H1 (cell line): ENCODE results near the gene LRRC15. TPM values are rescaled to one million over a fixed set of nuclear protein-coding genes. Genes with fewer than 3 reads are reported as not detected.

Experiments
- CTCF ChIA-PET: fragments of 300-600 bp; sonication (Branson Sonifier 250); formaldehyde crosslinking; loops from one replicate; lab custom pipeline; 2021; ENCODE audit not compliant: partially characterized antibody; lab: Charles Lee
- POLR2A ChIA-PET: fragments of 300-600 bp; sonication (Branson Sonifier 250); formaldehyde crosslinking; loops from one replicate; lab custom pipeline; 2021; ENCODE audit warnings: inconsistent platforms; ENCODE audit not compliant: partially characterized antibody; lab: Charles Lee
- DNase-seq, 2 experiments: peaks; one replicate each; pipeline versions ENCODE4 v3.0.0 to v3.0.0-alpha.2; 2010 to 2022; ENCODE audit warnings: low spot score in 2 of 2, low read depth in 1 of 2, mixed read lengths in 1 of 2
- FAIRE-seq: peaks from 2 replicates; lab custom pipeline; 2011; peaks lifted over from hg19 to GRCh38; lab: Jason Lieb, UNC
- H2AFZ ChIP-seq: 2 replicates; pipeline ENCODE4 v1.8.1; 2012; ENCODE audit warnings: low read length, inconsistent platforms
- H2AK5ac ChIP-seq: 2 replicates; pipeline ENCODE4 v1.6.1; 2013; ENCODE audit warnings: low read depth, low read length
- H2BK120ac ChIP-seq: replicated peaks from 2 replicates; pipeline ENCODE3; 2013; ENCODE audit warnings: low read depth, low read length, inconsistent platforms
- H2BK12ac ChIP-seq: 2 replicates; pipeline ENCODE4 v1.6.1; 2013; ENCODE audit warnings: low read depth, low read length
- H2BK15ac ChIP-seq: 2 replicates; pipeline ENCODE4 v1.6.1; 2013; ENCODE audit warnings: low read length
- H2BK20ac ChIP-seq: 2 replicates; pipeline ENCODE4 v1.6.1; 2013; ENCODE audit warnings: low read length
- H2BK5ac ChIP-seq: 2 replicates; pipeline ENCODE4 v1.6.1; 2013; ENCODE audit warnings: low read depth, low read length
- H3K14ac ChIP-seq: 2 replicates; pipeline ENCODE4 v1.6.1; 2013; ENCODE audit warnings: inconsistent platforms; ENCODE audit not compliant: insufficient read length
- H3K18ac ChIP-seq: 2 replicates; pipeline ENCODE4 v1.6.1; 2013; ENCODE audit warnings: low read length; ENCODE audit errors: extremely low read depth
- H3K23ac ChIP-seq: 2 replicates; pipeline ENCODE4 v1.6.1; 2013; ENCODE audit warnings: inconsistent platforms; ENCODE audit not compliant: insufficient read length
- H3K23me2 ChIP-seq: 2 replicates; pipeline ENCODE4 v1.6.1; 2013; ENCODE audit warnings: low read depth, low read length
- H3K27ac ChIP-seq: 2 replicates; pipeline ENCODE4 v1.6.1; 2011; ENCODE audit warnings: low read depth, low read length, inconsistent platforms
- H3K27me3 ChIP-seq, 4 experiments: replicated peaks in 1 of 4; 1 replicate in 1 of 4; 2 replicates in 3 of 4; pipeline versions ENCODE4 v1.6.1 to v1.8.1; 2011 to 2013; ENCODE audit warnings: low read length in 3 of 4, mild to moderate bottlenecking in 3 of 4, inconsistent platforms in 2 of 4, mixed read lengths in 2 of 4, moderate library complexity in 1 of 4; ENCODE audit not compliant: control insufficient read depth in 3 of 4, insufficient read depth in 3 of 4; ENCODE audit errors: extremely low read depth in 1 of 4
- H3K36me3 ChIP-seq, 4 experiments: 2 replicates each; pipeline versions ENCODE4 v1.6.1 to v1.8.1; 2011 to 2013; ENCODE audit warnings: mild to moderate bottlenecking in 4 of 4, low read length in 3 of 4, moderate library complexity in 2 of 4, control low read depth in 1 of 4, inconsistent platforms in 1 of 4; ENCODE audit not compliant: insufficient read depth in 4 of 4, control insufficient read depth in 2 of 4
- H3K4ac ChIP-seq: replicated peaks from 2 replicates; pipeline ENCODE3; 2013; ENCODE audit warnings: low read length, low read depth, mixed read lengths, inconsistent platforms; ENCODE audit not compliant: insufficient read length
- H3K4me1 ChIP-seq, 4 experiments: replicated peaks in 1 of 4; 1 replicate in 1 of 4; 2 replicates in 3 of 4; pipeline versions ENCODE4 v1.6.1 to v1.8.1; 2011 to 2013; ENCODE audit warnings: low read length in 3 of 4, inconsistent platforms in 2 of 4, mixed read lengths in 1 of 4; ENCODE audit not compliant: insufficient read depth in 4 of 4, control insufficient read depth in 3 of 4
- H3K4me2 ChIP-seq, 2 experiments: 2 replicates each; pipeline versions ENCODE4 v1.6.1 to v1.8.1; 2011 to 2013; ENCODE audit warnings: low read depth in 2 of 2, low read length in 2 of 2, control low read depth in 1 of 2, inconsistent platforms in 1 of 2, mild to moderate bottlenecking in 1 of 2; ENCODE audit not compliant: insufficient read depth in 1 of 2
- H3K4me3 ChIP-seq, 4 experiments: fragments of 200-600, 300-600 bp in 1 of 4; sonication (generic), shearing (Covaris generic), sonication (Bioruptor Twin) in 1 of 4; 2 replicates each; pipeline versions ENCODE4 v1.5.1 to v1.8.1; 2011 to 2016; ENCODE audit warnings: low read length in 4 of 4, low read depth in 3 of 4, control low read depth in 2 of 4, inconsistent platforms in 2 of 4, mild to moderate bottlenecking in 2 of 4, mixed read lengths in 1 of 4, moderate library complexity in 1 of 4; ENCODE audit not compliant: insufficient read depth in 2 of 4; ENCODE audit errors: extremely low read depth in 1 of 4
- H3K56ac ChIP-seq: replicated peaks from 2 replicates; pipeline ENCODE3; 2013; ENCODE audit warnings: low read depth, mild to moderate bottlenecking, mixed read lengths, low read length, inconsistent platforms; ENCODE audit not compliant: insufficient read length
- H3K79me1 ChIP-seq: 2 replicates; pipeline ENCODE4 v1.6.1; 2013; ENCODE audit warnings: low read depth, low read length, control low read depth
- H3K79me2 ChIP-seq, 2 experiments: 2 replicates each; pipeline versions ENCODE4 v1.6.1 to v1.8.1; 2012 to 2013; ENCODE audit warnings: low read length in 2 of 2, mild to moderate bottlenecking in 2 of 2, inconsistent platforms in 1 of 2; ENCODE audit not compliant: insufficient read depth in 2 of 2, control insufficient read depth in 1 of 2
- H3K9ac ChIP-seq, 4 experiments: replicated peaks in 1 of 4; 1 replicate in 1 of 4; 2 replicates in 3 of 4; pipeline versions ENCODE4 v1.6.1 to v1.8.1; 2011 to 2013; ENCODE audit warnings: low read depth in 3 of 4, low read length in 3 of 4, control low read depth in 2 of 4, mild to moderate bottlenecking in 2 of 4, moderate library complexity in 2 of 4, inconsistent platforms in 1 of 4; ENCODE audit errors: extremely low read depth in 1 of 4
- H3K9me3 ChIP-seq, 2 experiments: 2 replicates each; pipeline versions ENCODE4 v1.6.1 to v1.8.1; 2012 to 2013; ENCODE audit warnings: mild to moderate bottlenecking in 2 of 2, moderate library complexity in 2 of 2, control low read depth in 1 of 2, inconsistent platforms in 1 of 2, low read depth in 1 of 2, low read length in 1 of 2, mixed read lengths in 1 of 2; ENCODE audit not compliant: insufficient read depth in 2 of 2
- H4K20me1 ChIP-seq, 2 experiments: replicated peaks in 1 of 2; 2 replicates each; pipeline versions ENCODE3 to v1.8.1; 2011 to 2013; ENCODE audit warnings: inconsistent platforms in 2 of 2, low read length in 2 of 2, mild to moderate bottlenecking in 1 of 2; ENCODE audit not compliant: insufficient read depth in 2 of 2, control insufficient read depth in 1 of 2
- H4K5ac ChIP-seq: 2 replicates; pipeline ENCODE4 v1.6.1; 2013; ENCODE audit warnings: low read length, low read depth, mixed read lengths, inconsistent platforms; ENCODE audit not compliant: insufficient read length
- H4K8ac ChIP-seq: 2 replicates; pipeline ENCODE4 v1.8.0; 2013; ENCODE audit warnings: mild to moderate bottlenecking, moderate library complexity, low read length, inconsistent platforms; ENCODE audit not compliant: insufficient read depth; ENCODE audit errors: extremely low read depth
- H4K91ac ChIP-seq: replicated peaks from 2 replicates; pipeline ENCODE3; 2013; ENCODE audit warnings: low read length, mixed read lengths, inconsistent platforms; ENCODE audit not compliant: insufficient read length
- CBX5 ChIP-seq: fragments of 300-800, 300-1000 bp; sonication (generic); IDR thresholded peaks from 2 replicates; pipeline ENCODE4 v1.7.1; 2016; ENCODE audit warnings: antibody characterized with exemption, low read length, low read depth
- CBX8 ChIP-seq: fragments of 300-800, 300-1000 bp; sonication (generic); IDR thresholded peaks from 2 replicates; pipeline ENCODE4 v1.7.1; 2016; ENCODE audit warnings: low read depth, low read length, borderline replicate concordance
- E2F6 ChIP-seq: IDR thresholded peaks from 2 replicates; pipeline ENCODE4 v1.6.1; 2012; ENCODE audit warnings: inconsistent platforms
- GABPA ChIP-seq: IDR thresholded peaks from 2 replicates; pipeline ENCODE4 v1.6.1; 2011; ENCODE audit warnings: mild to moderate bottlenecking, low read length, moderate library complexity, borderline replicate concordance; ENCODE audit not compliant: insufficient read depth
- HDAC6 ChIP-seq: IDR thresholded peaks from one replicate; pipeline ENCODE4 v1.7.1; 2012; ENCODE audit warnings: low read depth, mild to moderate bottlenecking, inconsistent platforms, low read length, moderate library complexity
- JUND ChIP-seq: IDR thresholded peaks from 2 replicates; pipeline ENCODE4 v1.6.1; 2011; ENCODE audit warnings: mild to moderate bottlenecking, improper control_type of control experiment, low read length
- KDM4A ChIP-seq: IDR thresholded peaks from one replicate; pipeline ENCODE4 v1.7.1; 2012; ENCODE audit warnings: low read depth, mild to moderate bottlenecking, moderate library complexity, low read length, inconsistent platforms; ENCODE audit not compliant: severe bottlenecking
- MAX ChIP-seq: IDR thresholded peaks from 2 replicates; pipeline ENCODE4 v1.6.1; 2012; ENCODE audit warnings: inconsistent platforms
- POU5F1 ChIP-seq: IDR thresholded peaks from 2 replicates; pipeline ENCODE4 v1.6.1; 2011; ENCODE audit warnings: low read depth, mild to moderate bottlenecking, low read length, moderate library complexity
- SRF ChIP-seq: IDR thresholded peaks from 2 replicates; pipeline ENCODE4 v1.6.1; 2011; ENCODE audit warnings: mild to moderate bottlenecking, low read depth, low read length, moderate library complexity
- TAF1 ChIP-seq: IDR thresholded peaks from 2 replicates; pipeline ENCODE4 v1.6.1; 2011; ENCODE audit warnings: mild to moderate bottlenecking, low read depth, low read length
- WGBS, 2 experiments: shearing (Covaris generic) in 1 of 2; methylation state at CpG; one replicate each; pipeline versions ENCODE4 v1.1.6 to v1.1.7; 2013 to 2015; ENCODE audit warnings: low lambda C conversion rate in 2 of 2, mixed read lengths in 2 of 2, inconsistent platforms in 1 of 2, low coverage in 1 of 2, missing lambda C conversion rate in 1 of 2; ENCODE audit not compliant: insufficient replicate concordance in 2 of 2, insufficient coverage in 1 of 2, insufficient read length in 1 of 2; ENCODE audit errors: extremely low coverage in 1 of 2, missing lambda C conversion rate in 1 of 2; 5-methylcytosine and 5-hydroxymethylcytosine counted together
- polyA plus RNA-seq, 7 experiments: library from polyadenylated mRNA; depleted of rRNA in 3 of 7; stranded (reverse) in 5 of 7; unstranded in 2 of 7; fragments of >200 nt in 5 of 7; fragments of 200-250 nt in 2 of 7; gene quantifications; 1 replicate in 5 of 7; 2 replicates in 1 of 7; 4 replicates in 1 of 7; pipeline versions ENCODE4 v1.2.1 to v1.2.3, GENCODE V29; 2011 to 2013; ENCODE audit warnings: missing spikeins in 2 of 7, mixed read lengths in 2 of 7
- total RNA-seq: library from RNA; stranded (reverse); fragmentation: NEBNext Ultra II Directional; extraction: Animal tissue kit (Norgen Biotek cat#: 25700); gene quantifications from 2 replicates; pipeline ENCODE4 v1.2.1, GENCODE V29; 2021

The LRRC15 gene
- total and polyA plus RNA-seq, 2 of the 8 experiments (the other 6 are each of a cell fraction or from before 2014, with no cell fraction given), result 0.15 to 0.37 TPM

- Histone ChIP-seq H3K79me2 (no peaks in the 10 kb centered on the region), H4K5ac (no peak overlapping the region), H2BK15ac (no peak overlapping the region), H3K4ac (no peak overlapping the region), H2AFZ (no peak overlapping the region), H3K4me1 (peaks cover 3 to 20% (median 11%) of the 10 kb centered on the region in 4 experiments)
- CTCF ChIA-PET, result interaction anchor here (0.6 to 18.9 kb wide), 3 partner anchors 12 to 137 kb away, joined by 3 to 344 read pairs (median 5); no protein-coding TSS in a partner anchor
- no peak for DNase-seq
- TF ChIP-seq POU5F1, result no peak
- no peak for TF ChIP-seq GABPA
- TF ChIP-seq E2F6, result no peak
- no peak for TF ChIP-seq HDAC6
- TF ChIP-seq CBX5, result no peak
- TF ChIP-seq JUND, result no peak
- no peak for TF ChIP-seq MAX
- TF ChIP-seq CBX8, result no peak
- TF ChIP-seq SRF, result no peak
- TF ChIP-seq KDM4A, result no peak
- no peak for TF ChIP-seq TAF1
- TF ChIP-seq, all 59 proteins: peak for 0
- Histone ChIP-seq H3K27ac (no peak overlapping the region), H3K36me3 (no peaks in the 10 kb centered on the region), H4K91ac (no peak overlapping the region), H3K9ac (no peak overlapping the region), H4K20me1 (no peaks in the 10 kb centered on the region), H2BK5ac (no peak overlapping the region), H3K56ac (no peak overlapping the region), H2BK120ac (no peak overlapping the region), H4K8ac (no peak overlapping the region), H3K9me3 (no peaks in the 10 kb centered on the region), H3K18ac (no peak overlapping the region), H3K23ac (no peak overlapping the region), H3K4me2 (no peak overlapping the region), H3K79me1 (no peaks in the 10 kb centered on the region), H3K4me3 (no peak overlapping the region), H2BK20ac (no peak overlapping the region), H2BK12ac (no peak overlapping the region), H3K23me2 (peaks cover 2% of the 10 kb centered on the region; the same call in 1 of the 2 replicates), H3K27me3 (peaks cover 0 to 8% (median 3%) of the 10 kb centered on the region in 4 experiments; a peak in 4 of 7 replicates), H2AK5ac (no peak overlapping the region), H3K14ac (no peak overlapping the region)
- FAIRE-seq, result no peak
- 93% methylated on average over 12 of the region's 12 CpGs; no CpG with 5 or more reads in 1 of the 2 experiments for WGBS, 2 experiments
- POLR2A ChIA-PET, result interaction anchor here (1.5 kb wide), 1 partner anchor 32 kb away, joined by 4 read pairs; no protein-coding TSS in a partner anchor
These were observed 3.5 kb downstream of the LRRC15 start for GRCh38 chr3:194365978-194366490.
